Duodenal mucosa (tissue), 2 donors: ENCODE results near the gene RAG1.

Source experiments
- H3K27ac ChIP-seq: one replicate; pipeline ENCODE4 v1.7.0; 2013; ENCODE audit warnings: low read depth, low read length
- H3K27me3 ChIP-seq, 2 donors: one replicate each; pipeline ENCODE4 v1.7.0; 2013; ENCODE audit warnings: low read length in 2 of 2, control low read depth in 1 of 2; ENCODE audit not compliant: insufficient read depth in 2 of 2, control insufficient read depth in 1 of 2
- H3K36me3 ChIP-seq, 2 donors: one replicate each; pipeline ENCODE4 v1.7.0; 2013; ENCODE audit warnings: low read length in 2 of 2, control low read depth in 1 of 2; ENCODE audit not compliant: insufficient read depth in 2 of 2, control insufficient read depth in 1 of 2
- H3K4me1 ChIP-seq, 2 donors: one replicate each; pipeline ENCODE4 v1.7.0; 2013; ENCODE audit warnings: low read length in 2 of 2, control low read depth in 1 of 2; ENCODE audit not compliant: insufficient read depth in 2 of 2, control insufficient read depth in 1 of 2
- H3K4me3 ChIP-seq, 2 donors: one replicate each; pipeline ENCODE4 v1.7.0; 2013; ENCODE audit warnings: low read length in 2 of 2, low read depth in 1 of 2
- H3K9ac ChIP-seq, 2 donors: one replicate each; pipeline ENCODE4 v1.7.0; 2013; ENCODE audit warnings: low read length in 2 of 2, low read depth in 1 of 2
- H3K9me3 ChIP-seq, 2 donors: one replicate each; pipeline ENCODE4 v1.7.0; 2013; ENCODE audit warnings: low read length in 2 of 2, control low read depth in 1 of 2; ENCODE audit not compliant: control insufficient read depth in 1 of 2

RAG1 gene

GRCh38 chr11:36564376-36565030 lies 3.3 kb upstream of the RAG1 start:
- peaks cover 4 to 5% of the 10 kb centered on the region in 2 donors for H3K4me1 ChIP-seq
- H3K27me3 ChIP-seq = no peaks in the 10 kb centered on the region
- no peak overlapping the region for H3K27ac ChIP-seq
- H3K9ac ChIP-seq = peak overlapping the region in 1 of 2 donors; percentile 48
- no peaks in the 10 kb centered on the region for H3K9me3 ChIP-seq
- H3K36me3 ChIP-seq = no peaks in the 10 kb centered on the region
- H3K4me3 ChIP-seq = peak overlapping the region; percentile 60 to 67

- H3K9ac ChIP-seq = no peak overlapping the region
- H3K4me3 ChIP-seq = peak overlapping the region; percentile 60 to 67
Observed at GRCh38 chr11:36565031-36565610, 2.7 kb upstream of the RAG1 start.

GRCh38 chr11:36566407-36567053 lies 1.3 kb upstream of the RAG1 start:
- no peak overlapping the region for H3K4me3 ChIP-seq
- no peaks in the 10 kb centered on the region for H3K9me3 ChIP-seq
- H3K27me3 ChIP-seq = no peaks in the 10 kb centered on the region
- H3K9ac ChIP-seq = no peak overlapping the region
- peaks cover 4 to 5% of the 10 kb centered on the region in 2 donors for H3K4me1 ChIP-seq
- no peaks in the 10 kb centered on the region for H3K36me3 ChIP-seq
- H3K27ac ChIP-seq = no peak overlapping the region

More at GRCh38 chr11:36565031-36565610, 2.7 kb upstream of the RAG1 start:
- H3K9me3 ChIP-seq = no peaks in the 10 kb centered on the region
- H3K36me3 ChIP-seq = no peaks in the 10 kb centered on the region
- H3K27ac ChIP-seq = no peak overlapping the region
- peaks cover 4 to 5% of the 10 kb centered on the region in 2 donors for H3K4me1 ChIP-seq
- H3K27me3 ChIP-seq = no peaks in the 10 kb centered on the region

- Histone ChIP-seq H3K4me3 (no peak overlapping the region), H3K27ac (no peak overlapping the region), H3K27me3 (no peaks in the 10 kb centered on the region), H3K4me1 (peaks cover 4 to 5% of the 10 kb centered on the region in 2 donors), H3K9me3 (no peaks in the 10 kb centered on the region), H3K9ac (no peak overlapping the region), H3K36me3 (no peaks in the 10 kb centered on the region)
Observed at GRCh38 chr11:36569095-36569494, 1.3 kb downstream of the RAG1 start.

- Histone ChIP-seq H3K9me3 (no peaks in the 10 kb centered on the region), H3K4me3 (no peak overlapping the region), H3K36me3 (no peaks in the 10 kb centered on the region), H3K27ac (no peak overlapping the region), H3K4me1 (no peaks in the 10 kb centered on the region), H3K9ac (no peak overlapping the region), H3K27me3 (no peaks in the 10 kb centered on the region)
Observed at GRCh38 chr11:36574486-36574885, 6.7 kb downstream of the RAG1 start.

- Histone ChIP-seq H3K36me3 (no peaks in the 10 kb centered on the region), H3K4me1 (no peaks in the 10 kb centered on the region), H3K4me3 (no peak overlapping the region), H3K27ac (no peak overlapping the region), H3K9ac (no peak overlapping the region), H3K9me3 (no peaks in the 10 kb centered on the region), H3K27me3 (no peaks in the 10 kb centered on the region)
Observed at GRCh38 chr11:36577373-36577772, 9.6 kb downstream of the RAG1 start.

GRCh38 chr11:36577859-36578258 lies 10.1 kb downstream of the RAG1 start:
- H3K9ac ChIP-seq = no peak overlapping the region
- H3K27ac ChIP-seq = no peak overlapping the region
- no peaks in the 10 kb centered on the region for H3K4me1 ChIP-seq
- H3K9me3 ChIP-seq = no peaks in the 10 kb centered on the region
- H3K36me3 ChIP-seq = no peaks in the 10 kb centered on the region
- H3K4me3 ChIP-seq = no peak overlapping the region
- no peaks in the 10 kb centered on the region for H3K27me3 ChIP-seq

- Histone ChIP-seq H3K4me1 (no peaks in the 10 kb centered on the region), H3K4me3 (no peak overlapping the region), H3K27ac (no peak overlapping the region), H3K36me3 (no peaks in the 10 kb centered on the region), H3K27me3 (no peaks in the 10 kb centered on the region), H3K9me3 (no peaks in the 10 kb centered on the region), H3K9ac (no peak overlapping the region)
Observed at GRCh38 chr11:36578458-36578857, 10.7 kb downstream of the RAG1 start.

GRCh38 chr11:36581536-36581935 lies 13.7 kb downstream of the RAG1 start:
- no peaks in the 10 kb centered on the region for H3K9me3 ChIP-seq
- H3K27ac ChIP-seq = no peak overlapping the region
- no peak overlapping the region for H3K4me3 ChIP-seq
- no peaks in the 10 kb centered on the region for H3K27me3 ChIP-seq
- H3K36me3 ChIP-seq = no peaks in the 10 kb centered on the region
- no peaks in the 10 kb centered on the region for H3K4me1 ChIP-seq
- H3K9ac ChIP-seq = no peak overlapping the region

- Histone ChIP-seq H3K9ac (no peak overlapping the region), H3K9me3 (no peaks in the 10 kb centered on the region), H3K4me3 (no peak overlapping the region), H3K27me3 (no peaks in the 10 kb centered on the region), H3K36me3 (no peaks in the 10 kb centered on the region), H3K27ac (no peak overlapping the region), H3K4me1 (no peaks in the 10 kb centered on the region)
Observed at GRCh38 chr11:36583667-36584066, 15.9 kb downstream of the RAG1 start.
